B cell (primary cell): ENCODE measurements around the gene ZNF230.

Experiments
- EZH2 ChIP-seq: IDR thresholded peaks from 2 replicates; pipeline ENCODE4 v1.6.1; 2012; ENCODE audit warnings: borderline replicate concordance, low read depth, mild to moderate bottlenecking, moderate library complexity, low read length; ENCODE audit not compliant: insufficient read depth, poor library complexity, severe bottlenecking
- TF ChIP-seq, protein P1 (sequence below): fragments of 200-600 bp; IDR thresholded peaks from one replicate; pipeline ENCODE4 v1.8.0; 2022; ENCODE audit warnings: antibody characterized with exemption, mild to moderate bottlenecking

DNA sequence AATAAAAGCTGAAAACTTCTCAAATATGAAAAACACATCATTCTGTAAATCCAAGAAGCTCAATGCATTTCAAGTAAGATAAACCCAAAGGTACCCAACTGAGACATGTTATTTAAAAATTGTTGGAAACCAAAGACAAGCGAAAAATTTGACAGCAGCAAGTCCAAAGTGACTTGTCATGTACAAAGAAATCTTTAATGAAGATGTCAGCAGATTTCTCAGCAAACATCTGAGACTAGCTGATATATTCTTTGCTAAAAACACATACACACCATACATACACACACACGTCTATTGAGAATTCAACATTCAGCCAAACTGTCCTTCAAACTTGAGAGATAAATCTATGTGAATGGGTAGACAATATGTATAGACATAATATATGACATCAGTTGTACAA, 16.7 kb downstream of the ZNF230 start:
- TF ChIP-seq, protein P1, sequence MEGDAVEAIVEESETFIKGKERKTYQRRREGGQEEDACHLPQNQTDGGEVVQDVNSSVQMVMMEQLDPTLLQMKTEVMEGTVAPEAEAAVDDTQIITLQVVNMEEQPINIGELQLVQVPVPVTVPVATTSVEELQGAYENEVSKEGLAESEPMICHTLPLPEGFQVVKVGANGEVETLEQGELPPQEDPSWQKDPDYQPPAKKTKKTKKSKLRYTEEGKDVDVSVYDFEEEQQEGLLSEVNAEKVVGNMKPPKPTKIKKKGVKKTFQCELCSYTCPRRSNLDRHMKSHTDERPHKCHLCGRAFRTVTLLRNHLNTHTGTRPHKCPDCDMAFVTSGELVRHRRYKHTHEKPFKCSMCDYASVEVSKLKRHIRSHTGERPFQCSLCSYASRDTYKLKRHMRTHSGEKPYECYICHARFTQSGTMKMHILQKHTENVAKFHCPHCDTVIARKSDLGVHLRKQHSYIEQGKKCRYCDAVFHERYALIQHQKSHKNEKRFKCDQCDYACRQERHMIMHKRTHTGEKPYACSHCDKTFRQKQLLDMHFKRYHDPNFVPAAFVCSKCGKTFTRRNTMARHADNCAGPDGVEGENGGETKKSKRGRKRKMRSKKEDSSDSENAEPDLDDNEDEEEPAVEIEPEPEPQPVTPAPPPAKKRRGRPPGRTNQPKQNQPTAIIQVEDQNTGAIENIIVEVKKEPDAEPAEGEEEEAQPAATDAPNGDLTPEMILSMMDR, result no peak
- no peak for TF ChIP-seq EZH2
